Measurements from ENCODE around the gene DPP8. TPM values are rescaled to one million over a fixed set of nuclear protein-coding genes. Genes with fewer than 3 reads are reported as not detected.

The DPP8 gene
- total RNA-seq, 2 experiments from 2014 or later: 41.6 to 44.1 TPM

GRCh38 chr15:65413760-65414144, 103.7 kb downstream of the DPP8 start:
- H3K27ac Mint-ChIP-seq: no peak overlapping the region
- no peak for ATAC-seq
- H3K4me1 Mint-ChIP-seq: peaks cover 6% of the 10 kb centered on the region
- no peaks in the 10 kb centered on the region for H3K9me3 Mint-ChIP-seq (ENCODE audit: low read depth)
- CTCF ChIA-PET: interaction anchor here (0.6 to 2.0 kb wide), 4 partner anchors 13 to 31 kb away, joined by 3 to 7 read pairs (median 4); no protein-coding TSS in a partner anchor
- no peaks in the 10 kb centered on the region for H3K36me3 Mint-ChIP-seq
- no peak for DNase-seq
- no peak overlapping the region for H3K4me3 Mint-ChIP-seq
- peaks cover 33% of the 10 kb centered on the region for H3K27me3 Mint-ChIP-seq

DNA sequence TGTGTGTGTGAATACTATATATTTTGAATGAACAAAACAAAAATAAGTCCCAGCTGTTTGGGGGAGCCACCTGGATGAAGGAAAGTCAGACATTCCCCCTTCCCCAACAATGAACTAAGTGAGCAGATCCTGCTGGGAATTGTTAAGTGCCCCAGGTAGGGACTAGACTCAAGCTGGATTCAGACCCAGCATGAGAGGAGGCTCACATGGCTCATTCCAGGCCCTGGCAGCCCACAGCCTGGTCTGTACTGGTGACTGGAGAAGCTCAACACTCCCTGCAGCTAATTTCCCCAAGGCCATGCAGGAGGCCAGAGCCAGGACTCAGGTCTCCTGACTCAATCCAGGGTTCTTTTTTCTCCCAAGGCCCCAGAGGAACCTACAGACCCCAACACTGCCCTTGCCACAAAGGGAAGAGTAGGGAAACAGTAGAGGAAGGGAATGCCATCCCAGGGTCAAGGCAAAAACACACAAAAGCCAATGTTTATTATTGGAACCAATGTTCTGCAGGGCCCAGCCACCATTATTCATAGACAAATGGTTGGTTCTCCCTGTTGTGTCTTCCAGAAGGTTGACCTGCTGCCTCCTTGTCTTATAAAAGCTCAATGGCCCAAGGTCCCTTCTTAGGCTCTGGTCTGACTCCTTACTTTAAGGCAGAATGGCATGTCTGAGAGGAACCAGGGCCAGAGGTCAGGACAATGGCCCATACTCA, 104.3 kb downstream of the DPP8 start:
- Mint-ChIP-seq H3K4me3 (no peak overlapping the region), H3K9me3 (ENCODE audit: low read depth) (no peaks in the 10 kb centered on the region), H3K4me1 (peaks cover 6% of the 10 kb centered on the region), H3K27ac (no peak overlapping the region), H3K27me3 (peaks cover 33% of the 10 kb centered on the region), H3K36me3 (no peaks in the 10 kb centered on the region)
- no peak for ATAC-seq
- DNase-seq: no peak
- CTCF ChIA-PET: interaction anchor here (0.6 to 2.0 kb wide), 2 partner anchors 14 to 28 kb away, joined by 3 to 6 read pairs; no protein-coding TSS in a partner anchor

GRCh38 chr15:65412556-65412955, 104.9 kb downstream of the DPP8 start:
- H3K27ac Mint-ChIP-seq: no peak overlapping the region
- no peak overlapping the region for H3K4me3 Mint-ChIP-seq
- CTCF ChIA-PET: interaction anchor here (2.0 kb wide), 1 partner anchor 28 kb away, joined by 6 read pairs; no protein-coding TSS in a partner anchor
- H3K27me3 Mint-ChIP-seq: peaks cover 30% of the 10 kb centered on the region
- H3K4me1 Mint-ChIP-seq: peaks cover 6% of the 10 kb centered on the region
- no peaks in the 10 kb centered on the region for H3K9me3 Mint-ChIP-seq (ENCODE audit: low read depth)
- no peak for DNase-seq
- no peak for ATAC-seq
- no peaks in the 10 kb centered on the region for H3K36me3 Mint-ChIP-seq

- Mint-ChIP-seq H3K9me3 (ENCODE audit: low read depth) (no peaks in the 10 kb centered on the region), H3K4me1 (peaks cover 6% of the 10 kb centered on the region), H3K36me3 (no peaks in the 10 kb centered on the region), H3K27me3 (peaks cover 25% of the 10 kb centered on the region), H3K4me3 (no peak overlapping the region), H3K27ac (no peak overlapping the region)
- CTCF ChIA-PET: no interaction called here
- ATAC-seq (no peak), DNase-seq (no peak)
These were observed 105.9 kb downstream of the DPP8 start for GRCh38 chr15:65411465-65412071.

DNA sequence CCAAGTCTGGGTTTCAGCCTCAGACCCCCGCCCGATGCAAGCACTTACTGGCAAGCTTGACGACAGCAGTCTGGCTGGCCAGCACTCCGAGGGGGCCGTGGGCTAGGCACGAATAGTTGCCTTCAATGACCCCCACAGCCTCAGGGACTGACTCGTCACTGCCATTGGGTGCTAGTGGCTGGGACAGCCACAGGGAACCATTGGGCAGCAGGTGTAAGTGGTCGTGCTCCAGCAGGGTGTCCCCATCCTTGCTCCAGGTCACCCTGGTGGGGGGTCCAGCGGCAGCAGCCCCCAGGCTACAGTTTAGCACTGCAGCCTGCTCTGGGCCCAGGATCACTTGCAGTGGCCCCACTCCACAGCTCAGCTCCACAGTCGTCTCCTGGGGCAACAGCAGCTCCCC, 106.5 kb downstream of the DPP8 start:
- DNase-seq (no peak), ATAC-seq (no peak)
- Mint-ChIP-seq H3K9me3 (ENCODE audit: low read depth) (no peaks in the 10 kb centered on the region), H3K36me3 (no peaks in the 10 kb centered on the region), H3K27me3 (peaks cover 25% of the 10 kb centered on the region), H3K27ac (no peak overlapping the region), H3K4me1 (peaks cover 6% of the 10 kb centered on the region), H3K4me3 (no peak overlapping the region)
- CTCF ChIA-PET: no interaction called here

GRCh38 chr15:65410036-65410435, 107.5 kb downstream of the DPP8 start:
- ATAC-seq: no peak
- Mint-ChIP-seq H3K27me3 (peaks cover 25% of the 10 kb centered on the region), H3K4me1 (peaks cover 6% of the 10 kb centered on the region), H3K4me3 (no peak overlapping the region), H3K27ac (no peak overlapping the region), H3K36me3 (no peaks in the 10 kb centered on the region), H3K9me3 (ENCODE audit: low read depth) (no peaks in the 10 kb centered on the region)
- DNase-seq: no peak
- CTCF ChIA-PET: interaction anchor here (0.8 kb wide), 1 partner anchor 9 kb away, joined by 3 read pairs; no protein-coding TSS in a partner anchor

GRCh38 chr15:65409036-65409631, 108.4 kb downstream of the DPP8 start:
- Mint-ChIP-seq H3K27ac (no peak overlapping the region), H3K4me1 (peaks cover 6% of the 10 kb centered on the region), H3K4me3 (no peak overlapping the region), H3K27me3 (peaks cover 28% of the 10 kb centered on the region), H3K36me3 (no peaks in the 10 kb centered on the region), H3K9me3 (ENCODE audit: low read depth) (no peaks in the 10 kb centered on the region)
- CTCF ChIA-PET: interaction anchor here (0.6 to 0.8 kb wide), 3 partner anchors 8 to 950 kb away, joined by 3 read pairs; no protein-coding TSS in a partner anchor
- DNase-seq: no peak
- no peak for ATAC-seq

- Mint-ChIP-seq H3K9me3 (ENCODE audit: low read depth) (no peaks in the 10 kb centered on the region), H3K27ac (no peak overlapping the region), H3K4me3 (no peak overlapping the region), H3K4me1 (peaks cover 6% of the 10 kb centered on the region), H3K36me3 (no peaks in the 10 kb centered on the region), H3K27me3 (peaks cover 31% of the 10 kb centered on the region)
- DNase-seq (no peak), ATAC-seq (no peak)
- CTCF ChIA-PET: interaction anchor here (0.7 kb wide), 1 partner anchor 949 kb away, joined by 3 read pairs; no protein-coding TSS in a partner anchor
These were observed 109.0 kb downstream of the DPP8 start for GRCh38 chr15:65408324-65409035.

DNA sequence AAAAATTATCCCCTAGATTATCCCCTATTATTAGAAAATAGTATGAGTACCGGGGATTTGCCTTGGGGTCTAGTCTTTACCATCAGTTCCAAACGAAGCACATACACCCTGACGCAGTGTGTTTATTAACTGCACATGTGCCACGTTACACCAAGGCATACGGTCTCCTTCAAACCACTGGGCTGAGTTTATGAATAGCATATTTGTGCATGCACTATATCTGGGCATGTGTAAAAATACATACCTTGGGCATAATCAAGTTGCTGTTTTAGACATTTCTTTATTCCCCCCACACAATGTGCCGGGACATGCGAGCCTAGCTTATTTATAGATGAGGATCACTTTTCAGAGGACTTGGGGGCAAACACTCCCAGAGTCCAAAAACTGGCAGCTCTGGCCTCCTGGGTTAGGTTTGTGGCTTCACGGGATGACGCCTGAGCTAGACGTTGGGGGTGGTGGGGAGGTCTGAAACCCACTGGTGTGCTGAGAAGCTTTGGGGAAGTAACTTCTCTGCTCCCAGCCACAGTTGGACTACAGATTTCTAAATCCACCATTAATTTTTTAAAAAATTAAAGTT, 111.0 kb downstream of the DPP8 start:
- H3K4me3 Mint-ChIP-seq: no peak overlapping the region
- H3K9me3 Mint-ChIP-seq (ENCODE audit: low read depth): no peaks in the 10 kb centered on the region
- no peak overlapping the region for H3K27ac Mint-ChIP-seq
- DNase-seq (no peak), ATAC-seq (no peak)
- peaks cover 6% of the 10 kb centered on the region for H3K4me1 Mint-ChIP-seq
- peaks cover 28% of the 10 kb centered on the region for H3K27me3 Mint-ChIP-seq
- CTCF ChIA-PET: interaction anchor here (0.5 kb wide), 1 partner anchor 16 kb away, joined by 4 read pairs; no protein-coding TSS in a partner anchor
- H3K36me3 Mint-ChIP-seq: no peaks in the 10 kb centered on the region

DNA sequence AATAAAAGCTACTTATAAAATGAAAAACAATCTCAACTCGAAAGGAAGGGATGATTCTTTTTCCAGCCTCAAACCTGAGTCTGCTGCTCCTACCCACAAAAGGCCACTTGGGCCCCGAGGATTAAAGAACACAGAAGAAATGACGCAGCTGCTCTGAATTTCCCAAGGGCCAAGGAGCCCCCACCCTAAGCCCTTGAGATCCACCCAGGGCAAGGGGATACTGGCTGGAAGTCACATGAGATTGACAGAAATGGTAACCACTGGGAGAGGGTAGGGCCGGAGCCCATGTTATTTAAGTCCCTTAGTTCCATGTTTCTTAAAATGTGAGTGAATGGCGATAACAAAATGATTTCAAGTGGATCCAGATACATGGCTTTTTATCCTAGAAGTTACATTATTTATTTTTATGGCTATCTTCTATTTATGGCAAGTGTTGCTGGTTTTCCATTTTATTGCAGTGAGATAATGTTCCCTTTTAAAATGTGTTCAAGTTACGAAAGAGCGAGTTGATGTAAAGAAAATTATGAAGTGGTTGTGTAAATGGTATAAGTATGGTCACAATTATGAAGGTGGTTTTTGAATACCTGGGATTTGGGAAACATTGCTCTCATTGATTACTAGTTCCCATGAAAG, 111.6 kb downstream of the DPP8 start:
- Mint-ChIP-seq H3K36me3 (no peaks in the 10 kb centered on the region), H3K4me1 (peaks cover 6% of the 10 kb centered on the region), H3K27ac (no peak overlapping the region), H3K27me3 (peaks cover 30% of the 10 kb centered on the region), H3K9me3 (ENCODE audit: low read depth) (no peaks in the 10 kb centered on the region), H3K4me3 (no peak overlapping the region)
- ATAC-seq (no peak), DNase-seq (no peak)
- CTCF ChIA-PET: interaction anchor here (1.3 to 1.5 kb wide), 2 partner anchors 14 to 147 kb away, joined by 4 read pairs; no protein-coding TSS in a partner anchor

DNA sequence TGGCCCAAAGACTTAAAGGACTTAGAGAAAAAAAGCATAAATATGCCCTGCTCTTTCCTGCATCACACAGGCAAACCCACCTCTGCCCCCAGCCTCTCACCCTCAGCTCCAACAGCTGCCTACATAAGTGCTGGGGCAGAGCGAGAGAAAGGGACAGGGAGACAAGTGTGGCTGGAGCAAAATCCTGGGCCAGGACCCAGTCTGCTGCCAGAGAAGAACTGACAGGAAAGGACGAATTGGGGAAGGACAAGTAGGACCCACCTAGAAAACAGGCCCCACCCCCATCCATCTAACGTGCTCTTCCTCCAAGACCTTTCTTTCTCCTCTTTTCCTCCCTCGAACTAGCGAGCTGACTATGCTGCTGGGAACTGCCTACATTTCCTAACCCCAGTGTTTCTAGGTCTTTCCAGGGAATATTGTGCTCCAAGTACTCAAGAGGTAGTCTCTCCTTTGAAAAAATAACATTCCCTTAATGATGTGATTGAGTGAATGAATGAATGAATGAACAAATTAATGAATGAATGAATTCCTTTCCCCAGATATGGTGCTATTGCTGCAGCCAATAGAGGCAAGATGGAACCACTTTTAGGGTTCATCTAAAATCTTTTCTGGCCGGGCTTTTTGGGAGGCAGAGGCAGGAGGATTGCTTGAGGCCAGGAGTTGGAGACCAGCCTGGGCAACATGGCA, 113.2 kb downstream of the DPP8 start:
- Mint-ChIP-seq H3K27ac (no peak overlapping the region), H3K9me3 (ENCODE audit: low read depth) (no peaks in the 10 kb centered on the region), H3K4me1 (peaks cover 4% of the 10 kb centered on the region), H3K36me3 (no peaks in the 10 kb centered on the region), H3K27me3 (peaks cover 27% of the 10 kb centered on the region), H3K4me3 (no peak overlapping the region)
- CTCF ChIA-PET: interaction anchor here (1.2 to 1.5 kb wide), 2 partner anchors 15 to 19 kb away, joined by 4 to 5 read pairs; no protein-coding TSS in a partner anchor
- ATAC-seq (no peak), DNase-seq (no peak)

DNA sequence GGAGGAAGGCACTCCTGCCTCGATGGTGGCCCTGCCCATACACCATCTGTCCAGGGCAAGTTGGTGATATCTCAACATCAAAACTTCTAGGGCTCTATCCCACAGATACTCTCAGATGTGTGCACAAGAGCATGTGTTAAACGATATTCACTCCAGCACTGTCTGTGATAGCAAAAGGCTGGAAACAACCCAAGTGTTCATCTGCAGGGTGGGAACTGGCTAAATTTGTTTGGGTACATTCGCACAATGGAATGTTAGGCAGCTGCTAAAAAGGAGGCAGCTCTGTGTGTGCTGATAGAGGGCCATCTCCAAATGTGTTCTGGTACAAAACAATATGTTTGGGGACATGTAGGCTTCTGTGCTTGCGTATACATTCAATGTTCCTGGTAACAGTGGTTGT, 114.5 kb downstream of the DPP8 start:
- ATAC-seq (no peak), DNase-seq (no peak)
- Mint-ChIP-seq H3K36me3 (no peaks in the 10 kb centered on the region), H3K4me3 (no peak overlapping the region), H3K27me3 (peaks cover 22% of the 10 kb centered on the region), H3K27ac (no peak overlapping the region), H3K9me3 (ENCODE audit: low read depth) (no peaks in the 10 kb centered on the region), H3K4me1 (no peaks in the 10 kb centered on the region)
- CTCF ChIA-PET: interaction anchor here (1.2 kb wide), 1 partner anchor 18 kb away, joined by 5 read pairs; no protein-coding TSS in a partner anchor

All from activated CD8-positive, alpha-beta memory T cell treated with anti-CD3 and anti-CD28 coated beads, Interleukin-2, amount 10 ng/mL, durations not matched to agents 7 days and 5 days (primary cell).